Astrocyte of the spinal cord (primary cell): ENCODE results near the gene TREM1.
A peak's percentile ranks its signal among the peaks of the same experiment; 100 is the strongest.

Source experiments
- DNase-seq: peaks from one replicate; pipeline ENCODE4 v3.0.0; 2011; ENCODE audit warnings: low read depth, low spot score
- H3K4me3 ChIP-seq: 2 replicates; pipeline ENCODE4 v1.5.1; 2011; ENCODE audit warnings: low read depth, mild to moderate bottlenecking, low read length, moderate library complexity
- in situ Hi-C: cut with HindIII; loops from 2 replicates; pipeline ENCODE4 v1.10.0; 2017; ENCODE audit warnings: low sequenced_read_pairs
- TF ChIP-seq, protein P1 (sequence below): IDR thresholded peaks from 2 replicates; pipeline ENCODE4 v1.5.1; 2012; ENCODE audit warnings: low read depth, mild to moderate bottlenecking, low read length, inconsistent platforms

TREM1 gene

DNA sequence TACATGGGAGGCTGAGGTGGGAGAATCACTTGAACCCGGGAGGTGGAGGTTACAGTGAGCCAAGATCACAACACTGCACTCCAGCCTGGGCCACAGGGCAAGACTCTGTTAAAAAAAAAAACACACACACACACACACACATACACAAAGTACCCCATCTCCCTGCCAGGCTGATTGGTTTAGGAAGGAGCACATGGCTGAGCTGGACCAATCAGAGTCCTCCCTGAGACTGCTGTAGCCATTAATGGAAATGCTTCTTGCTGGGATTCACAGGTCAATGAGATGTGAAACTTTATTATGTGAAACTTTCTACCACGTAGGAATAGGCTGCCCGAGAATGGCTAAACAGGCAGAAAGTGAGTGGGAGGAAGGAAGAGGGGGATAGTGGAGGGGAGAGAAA, 2.9 kb downstream of the TREM1 start:
- no peak for DNase-seq
- in situ Hi-C loops, result no loop called here
- H3K4me3 ChIP-seq, result no peak overlapping the region
- TF ChIP-seq, protein P1, sequence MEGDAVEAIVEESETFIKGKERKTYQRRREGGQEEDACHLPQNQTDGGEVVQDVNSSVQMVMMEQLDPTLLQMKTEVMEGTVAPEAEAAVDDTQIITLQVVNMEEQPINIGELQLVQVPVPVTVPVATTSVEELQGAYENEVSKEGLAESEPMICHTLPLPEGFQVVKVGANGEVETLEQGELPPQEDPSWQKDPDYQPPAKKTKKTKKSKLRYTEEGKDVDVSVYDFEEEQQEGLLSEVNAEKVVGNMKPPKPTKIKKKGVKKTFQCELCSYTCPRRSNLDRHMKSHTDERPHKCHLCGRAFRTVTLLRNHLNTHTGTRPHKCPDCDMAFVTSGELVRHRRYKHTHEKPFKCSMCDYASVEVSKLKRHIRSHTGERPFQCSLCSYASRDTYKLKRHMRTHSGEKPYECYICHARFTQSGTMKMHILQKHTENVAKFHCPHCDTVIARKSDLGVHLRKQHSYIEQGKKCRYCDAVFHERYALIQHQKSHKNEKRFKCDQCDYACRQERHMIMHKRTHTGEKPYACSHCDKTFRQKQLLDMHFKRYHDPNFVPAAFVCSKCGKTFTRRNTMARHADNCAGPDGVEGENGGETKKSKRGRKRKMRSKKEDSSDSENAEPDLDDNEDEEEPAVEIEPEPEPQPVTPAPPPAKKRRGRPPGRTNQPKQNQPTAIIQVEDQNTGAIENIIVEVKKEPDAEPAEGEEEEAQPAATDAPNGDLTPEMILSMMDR, result no peak

DNA sequence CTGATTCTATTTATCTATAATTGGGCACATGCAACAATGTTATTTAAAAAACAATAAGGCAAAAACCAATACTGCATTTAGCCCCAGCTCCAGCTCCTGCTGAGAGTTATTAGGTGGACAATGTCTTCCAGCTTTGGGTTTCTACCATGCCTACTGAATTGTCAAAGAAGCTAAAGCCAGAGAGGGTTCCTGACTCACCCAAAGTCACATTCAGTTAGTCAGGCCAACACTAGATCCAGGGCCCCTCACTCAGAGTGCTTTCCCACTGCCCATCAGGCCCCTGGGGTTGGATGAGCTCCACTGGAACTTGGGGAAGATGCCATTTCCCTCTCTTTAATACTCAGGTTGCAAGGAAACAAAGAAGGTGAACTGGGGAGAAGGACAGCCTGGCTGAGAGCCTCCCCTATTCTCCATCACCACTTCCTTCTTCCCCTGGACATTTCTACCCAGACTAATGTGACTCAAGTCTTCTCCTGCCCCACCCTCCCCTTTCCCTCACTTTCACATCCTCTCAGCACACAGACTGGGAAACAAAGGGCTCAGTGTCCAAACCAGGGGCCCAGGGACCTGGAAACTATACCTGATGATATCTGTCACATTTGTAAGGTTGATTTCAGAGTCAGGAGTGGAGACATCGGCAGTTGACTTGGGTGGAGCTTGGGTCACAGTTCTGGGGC, 6.0 kb downstream of the TREM1 start:
- in situ Hi-C loops, result no loop called here
- no peak for DNase-seq
- TF ChIP-seq, protein P1, result no peak
- H3K4me3 ChIP-seq, result no peak overlapping the region

DNA sequence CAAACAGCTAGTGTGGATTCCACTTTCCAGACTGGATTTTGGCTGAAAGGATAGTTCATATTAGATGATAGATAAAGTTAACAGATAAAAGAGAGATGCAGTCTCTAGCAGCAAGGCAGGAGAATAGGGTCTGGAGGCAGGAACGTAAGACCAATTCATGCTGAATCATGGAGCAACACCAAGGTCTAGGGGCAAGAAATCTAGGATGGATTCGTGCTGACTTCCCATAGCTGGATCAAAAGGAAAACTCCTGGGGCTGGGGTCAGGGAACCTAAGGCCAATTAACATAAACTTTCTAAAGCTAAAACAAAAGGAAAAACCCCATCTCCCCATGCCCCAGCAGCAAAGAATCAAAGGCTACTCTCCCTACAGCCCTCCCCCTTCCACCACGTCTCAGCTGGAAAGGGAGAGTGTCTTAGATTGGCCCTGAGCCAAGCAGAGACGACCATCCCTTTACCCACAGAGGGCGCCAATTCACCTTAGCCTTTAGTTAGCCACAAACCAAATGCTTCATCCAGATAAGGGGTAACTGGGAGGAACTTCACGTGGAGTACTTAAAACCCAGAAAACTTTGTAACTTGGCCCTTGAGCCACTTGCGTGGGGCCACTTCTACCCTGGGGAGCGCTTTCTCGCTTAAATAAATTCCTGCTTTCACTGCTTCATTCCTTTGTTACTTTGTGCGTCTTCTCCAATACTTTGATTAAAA, 7.6 kb downstream of the TREM1 start:
- no peak overlapping the region for H3K4me3 ChIP-seq
- DNase-seq, result peak; percentile 39
- TF ChIP-seq, protein P1, result peak; percentile 51
- in situ Hi-C loops, result no loop called here

DNA sequence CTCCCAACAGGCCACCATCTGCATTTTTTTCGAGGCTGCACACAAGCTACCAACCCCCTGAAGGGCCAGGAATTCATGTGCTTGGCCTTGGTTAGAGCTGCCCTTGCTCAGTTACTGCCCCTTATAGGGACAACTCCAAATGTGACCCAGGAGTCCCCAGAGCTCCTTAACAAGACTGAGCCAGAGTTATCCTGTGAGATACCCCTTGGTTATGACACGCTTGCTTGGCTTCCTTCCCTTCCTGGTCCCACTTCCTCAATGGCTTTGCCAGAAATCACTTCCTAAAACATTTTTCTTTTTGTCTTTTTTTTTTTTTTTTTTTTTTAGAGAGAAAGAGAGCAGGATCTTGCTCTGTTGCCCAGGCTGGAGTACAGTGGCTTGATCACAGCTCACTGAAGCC, 8.9 kb downstream of the TREM1 start:
- H3K4me3 ChIP-seq, result no peak overlapping the region
- TF ChIP-seq, protein P1, result no peak
- in situ Hi-C loops, result no loop called here
- DNase-seq, result no peak

DNA sequence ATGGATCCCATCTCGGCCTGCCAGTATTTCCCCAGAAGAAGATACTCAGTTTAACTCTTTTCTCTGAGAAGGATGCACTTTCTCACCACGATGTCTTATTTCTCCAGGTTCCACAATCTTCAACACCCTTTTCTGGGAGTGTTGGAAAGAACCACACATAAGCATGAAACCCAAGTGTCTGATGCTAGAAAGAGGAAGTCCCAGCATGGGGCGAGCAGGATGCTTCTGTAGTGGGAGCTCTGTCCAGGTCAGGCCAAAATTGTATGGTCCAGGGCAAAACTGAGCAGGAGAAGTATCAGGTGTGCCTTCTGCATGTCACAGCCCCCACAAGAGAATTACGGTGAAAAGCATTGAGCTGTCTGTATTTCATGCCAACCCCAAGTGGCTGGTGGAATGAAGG, 11.0 kb downstream of the TREM1 start:
- in situ Hi-C loops, result no loop called here
- DNase-seq, result no peak
- H3K4me3 ChIP-seq, result no peak overlapping the region
- TF ChIP-seq, protein P1, result no peak

DNA sequence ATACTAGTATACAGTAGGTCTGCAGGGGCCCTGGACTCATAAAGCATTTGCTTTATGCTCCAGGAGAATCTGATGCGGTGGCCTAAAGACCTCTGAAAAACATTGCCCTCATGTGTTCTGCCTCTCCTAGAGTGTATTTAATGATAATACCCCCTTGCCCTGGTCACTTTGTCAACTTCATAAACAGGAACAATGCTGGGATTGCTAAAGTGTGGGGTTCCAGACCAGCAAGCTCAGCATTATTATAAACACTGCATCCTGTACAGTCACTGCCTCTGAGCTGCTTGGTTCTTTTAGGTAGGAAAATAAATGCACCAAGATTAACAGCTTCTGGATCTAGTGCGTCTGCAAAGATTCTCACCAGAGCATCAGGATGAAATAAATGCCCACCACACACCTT, 12.2 kb downstream of the TREM1 start:
- TF ChIP-seq, protein P1, result no peak
- in situ Hi-C loops, result no loop called here
- DNase-seq, result no peak
- H3K4me3 ChIP-seq, result no peak overlapping the region
